ENCODE measurements around the gene COL28A1. TPM values are rescaled to one million over a fixed set of nuclear protein-coding genes. Genes with fewer than 3 reads are reported as not detected.
"Not testable (repeated sequence)": the region's sequence is repeated elsewhere in the genome, so short reads cannot be mapped to it uniquely, and the experiment has no call there.

COL28A1 gene
- total RNA-seq, 1 donor from 2014 or later: 18.3 TPM

DNA sequence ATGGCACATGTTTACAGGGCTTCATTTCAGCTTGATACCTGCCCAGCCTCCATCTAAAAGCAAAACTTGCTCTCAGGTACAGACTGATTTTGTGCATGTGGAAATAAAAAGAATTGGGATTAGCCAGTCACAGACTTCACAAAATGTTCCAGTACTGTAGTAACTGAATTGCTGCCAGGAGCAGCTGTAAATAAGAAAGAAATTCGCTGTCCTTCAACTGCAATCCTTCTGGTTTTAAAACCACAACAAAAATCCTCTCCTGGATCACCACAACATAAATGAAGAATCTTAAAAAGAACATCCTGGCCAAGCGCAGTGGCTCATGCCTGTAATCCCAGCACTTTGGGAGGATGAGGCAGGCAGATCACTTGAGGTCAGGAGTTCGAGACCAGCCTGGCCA, 27.1 kb upstream of the COL28A1 start:
- no peak for DNase-seq (ENCODE audit: low spot score, unreplicated experiment)
- H3K27me3 Mint-ChIP-seq: no peaks in the 10 kb centered on the region
- peaks cover 10% of the 10 kb centered on the region for H3K4me1 Mint-ChIP-seq (ENCODE audit: low read depth)
- peaks cover 40% of the 10 kb centered on the region for H3K36me3 Mint-ChIP-seq (ENCODE audit: insufficient read depth)
- H3K9me3 Mint-ChIP-seq (ENCODE audit: low read depth): peaks cover 32% of the 10 kb centered on the region
- H3K4me3 Mint-ChIP-seq (ENCODE audit: low read depth): peak overlapping the region; percentile 7
- TF ChIP-seq, protein P1, sequence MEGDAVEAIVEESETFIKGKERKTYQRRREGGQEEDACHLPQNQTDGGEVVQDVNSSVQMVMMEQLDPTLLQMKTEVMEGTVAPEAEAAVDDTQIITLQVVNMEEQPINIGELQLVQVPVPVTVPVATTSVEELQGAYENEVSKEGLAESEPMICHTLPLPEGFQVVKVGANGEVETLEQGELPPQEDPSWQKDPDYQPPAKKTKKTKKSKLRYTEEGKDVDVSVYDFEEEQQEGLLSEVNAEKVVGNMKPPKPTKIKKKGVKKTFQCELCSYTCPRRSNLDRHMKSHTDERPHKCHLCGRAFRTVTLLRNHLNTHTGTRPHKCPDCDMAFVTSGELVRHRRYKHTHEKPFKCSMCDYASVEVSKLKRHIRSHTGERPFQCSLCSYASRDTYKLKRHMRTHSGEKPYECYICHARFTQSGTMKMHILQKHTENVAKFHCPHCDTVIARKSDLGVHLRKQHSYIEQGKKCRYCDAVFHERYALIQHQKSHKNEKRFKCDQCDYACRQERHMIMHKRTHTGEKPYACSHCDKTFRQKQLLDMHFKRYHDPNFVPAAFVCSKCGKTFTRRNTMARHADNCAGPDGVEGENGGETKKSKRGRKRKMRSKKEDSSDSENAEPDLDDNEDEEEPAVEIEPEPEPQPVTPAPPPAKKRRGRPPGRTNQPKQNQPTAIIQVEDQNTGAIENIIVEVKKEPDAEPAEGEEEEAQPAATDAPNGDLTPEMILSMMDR (IDR thresholded peaks at IDR 0.05; ENCODE audit: unreplicated experiment): no peak
- peak overlapping the region; percentile 58 for H3K27ac Mint-ChIP-seq

DNA sequence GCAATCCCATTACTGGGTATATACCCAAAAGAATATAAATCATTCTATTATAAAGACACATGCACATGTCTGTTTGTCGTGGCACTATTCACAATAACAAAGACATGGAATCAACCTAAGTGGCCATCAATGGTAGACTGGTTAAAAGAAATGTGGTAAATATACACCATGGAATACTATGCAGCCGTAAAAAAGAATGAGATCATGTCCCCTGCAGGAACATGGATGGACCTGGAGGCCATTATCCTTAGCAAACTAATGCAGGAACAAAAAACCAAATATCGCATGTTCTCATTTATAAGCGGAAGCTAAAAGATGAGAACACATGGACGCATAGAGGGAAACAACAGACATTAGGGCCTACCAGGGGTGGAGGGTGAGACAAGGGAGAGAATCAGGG, 25.9 kb upstream of the COL28A1 start:
- Mint-ChIP-seq H3K9me3 (ENCODE audit: low read depth) (peaks cover 32% of the 10 kb centered on the region), H3K36me3 (ENCODE audit: insufficient read depth) (peaks cover 44% of the 10 kb centered on the region)
- not testable (repeated sequence) for H3K4me1 Mint-ChIP-seq (ENCODE audit: low read depth); H3K4me3 Mint-ChIP-seq (ENCODE audit: low read depth); DNase-seq (ENCODE audit: low spot score, unreplicated experiment); H3K27ac Mint-ChIP-seq; H3K27me3 Mint-ChIP-seq

DNA sequence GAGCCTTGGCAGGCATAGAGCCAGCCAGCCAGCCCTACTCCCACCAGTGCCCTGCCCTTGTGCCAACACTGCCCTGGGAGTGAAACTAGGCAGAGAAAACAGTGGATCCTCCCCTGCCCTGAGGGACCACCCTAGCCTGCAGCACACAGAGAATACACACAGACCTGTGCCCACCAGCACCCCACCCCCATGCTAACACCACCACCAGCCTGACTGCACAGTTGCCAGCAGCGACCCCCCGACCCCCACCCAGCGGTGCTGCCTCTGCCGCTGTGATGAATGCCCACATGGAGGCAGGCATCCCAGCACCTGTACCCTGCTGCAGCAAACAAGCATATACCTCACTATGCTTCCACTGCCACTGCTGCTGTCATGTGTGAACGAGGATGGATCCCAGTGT, 21.6 kb upstream of the COL28A1 start:
- TF ChIP-seq, protein P1 (IDR thresholded peaks at IDR 0.05; ENCODE audit: unreplicated experiment): no peak
- Mint-ChIP-seq H3K9me3 (ENCODE audit: low read depth) (peaks cover 32% of the 10 kb centered on the region), H3K4me3 (ENCODE audit: low read depth) (no peak overlapping the region)

DNA sequence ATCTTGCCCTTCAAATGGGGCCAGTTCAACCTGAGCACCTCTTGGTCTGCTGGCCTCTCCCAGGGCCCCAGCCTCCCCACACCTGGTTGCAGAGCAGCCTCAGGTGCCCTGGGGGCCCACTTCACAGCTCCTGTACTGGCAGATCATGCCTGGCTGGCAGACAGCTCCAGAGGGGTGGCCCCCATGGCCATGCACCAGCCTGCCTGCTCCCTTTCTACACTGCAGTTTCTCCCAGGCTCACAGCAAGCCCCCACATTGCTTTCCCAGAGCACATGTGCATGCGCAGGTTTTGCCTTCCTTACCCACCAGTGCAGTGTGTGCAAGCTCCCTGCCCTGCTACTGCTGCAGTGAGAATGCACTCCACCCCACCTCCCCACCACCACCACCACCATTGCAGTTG, 21.2 kb upstream of the COL28A1 start:
- no peak for DNase-seq (ENCODE audit: low spot score, unreplicated experiment)
- Mint-ChIP-seq H3K4me3 (ENCODE audit: low read depth) (no peak overlapping the region), H3K4me1 (ENCODE audit: low read depth) (peaks cover 13% of the 10 kb centered on the region), H3K36me3 (ENCODE audit: insufficient read depth) (peaks cover 48% of the 10 kb centered on the region), H3K27me3 (no peaks in the 10 kb centered on the region), H3K9me3 (ENCODE audit: low read depth) (peaks cover 32% of the 10 kb centered on the region), H3K27ac (no peak overlapping the region)
- TF ChIP-seq, protein P1 (IDR thresholded peaks at IDR 0.05; ENCODE audit: unreplicated experiment): no peak

More for the DNA sequence above, 21.6 kb upstream of the COL28A1 start:
- no peaks in the 10 kb centered on the region for H3K27me3 Mint-ChIP-seq
- H3K4me1 Mint-ChIP-seq (ENCODE audit: low read depth): peaks cover 13% of the 10 kb centered on the region
- no peak for DNase-seq (ENCODE audit: low spot score, unreplicated experiment)
- no peak overlapping the region for H3K27ac Mint-ChIP-seq
- peaks cover 44% of the 10 kb centered on the region for H3K36me3 Mint-ChIP-seq (ENCODE audit: insufficient read depth)

DNA sequence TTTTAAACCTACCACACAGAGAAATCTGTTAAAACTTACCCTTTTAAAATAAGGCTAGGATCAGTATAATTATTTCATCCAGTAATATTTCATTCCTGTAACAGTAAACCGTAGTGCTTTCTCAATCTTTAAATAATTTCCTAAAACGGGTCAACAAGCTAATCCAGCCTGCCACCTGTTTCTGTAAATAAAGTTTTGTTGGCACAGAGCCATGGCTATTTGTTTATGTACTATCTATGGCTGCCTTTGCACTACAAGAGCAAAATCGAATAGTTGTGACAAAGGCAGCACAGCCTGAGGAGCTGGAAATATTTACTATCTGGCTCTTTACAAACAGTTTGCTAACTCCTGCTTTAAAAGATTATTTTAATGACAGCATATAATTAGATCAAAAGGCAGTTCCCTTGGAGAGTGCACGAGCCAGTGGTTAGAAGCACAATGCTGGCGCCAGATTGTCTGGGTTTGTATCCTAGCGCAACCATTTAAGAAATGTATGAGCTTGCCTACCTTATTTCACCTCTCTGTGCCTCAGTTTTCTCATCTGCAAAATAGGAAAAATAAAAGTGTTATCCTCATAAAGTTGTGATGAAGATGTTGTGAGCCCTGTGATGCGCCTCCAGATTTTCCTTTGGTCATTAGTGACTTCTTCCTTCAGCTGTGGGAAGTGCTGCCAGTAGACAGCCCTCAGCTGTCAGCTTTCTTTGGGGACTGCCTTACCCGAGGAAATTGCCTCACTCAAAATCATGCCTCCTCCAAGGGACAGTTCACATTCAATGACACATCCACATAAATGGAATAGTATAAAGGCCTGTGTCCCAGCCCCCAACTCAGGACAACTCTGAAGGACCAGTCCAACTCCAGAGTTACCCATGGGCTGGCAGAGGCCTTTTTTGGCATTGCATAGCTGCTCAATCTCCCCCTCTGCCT, 19.2 kb upstream of the COL28A1 start:
- TF ChIP-seq, protein P1 (IDR thresholded peaks at IDR 0.05; ENCODE audit: unreplicated experiment): no peak
- Mint-ChIP-seq H3K27ac (no peak overlapping the region), H3K4me3 (ENCODE audit: low read depth) (no peak overlapping the region), H3K36me3 (ENCODE audit: insufficient read depth) (peaks cover 34% of the 10 kb centered on the region), H3K4me1 (ENCODE audit: low read depth) (peaks cover 15% of the 10 kb centered on the region), H3K27me3 (no peaks in the 10 kb centered on the region), H3K9me3 (ENCODE audit: low read depth) (peaks cover 20% of the 10 kb centered on the region)
- no peak for DNase-seq (ENCODE audit: low spot score, unreplicated experiment)
